Limb (tissue), 2 donors: ENCODE data around the gene TMEM247.

Experiments
- DNase-seq, 2 donors: peaks; one replicate each; pipeline ENCODE4 v3.0.0-alpha.2; 2016; ENCODE audit errors: extremely low spot score in 2 of 2

Gene TMEM247

DNA sequence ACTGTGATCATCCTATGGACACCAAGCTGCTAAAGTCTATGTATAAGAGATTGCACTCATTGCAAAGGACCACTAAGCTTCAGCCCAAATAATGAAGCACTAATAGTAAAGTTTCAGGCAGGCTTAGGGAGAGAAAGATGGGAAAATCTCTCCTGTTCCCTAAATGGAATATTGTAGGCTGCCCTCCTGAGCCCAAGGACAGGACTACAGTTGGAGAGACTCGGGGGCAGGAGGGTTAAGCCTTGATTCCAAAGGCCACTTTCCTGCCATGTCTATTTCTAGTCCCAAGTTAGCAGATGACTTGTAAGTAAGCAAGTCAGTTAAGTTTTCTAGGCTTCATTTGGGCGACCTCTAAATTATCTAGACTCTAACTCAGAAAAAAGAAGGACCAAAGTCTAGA is 9.0 kb downstream of the TMEM247 start:
- no peak for DNase-seq

DNA sequence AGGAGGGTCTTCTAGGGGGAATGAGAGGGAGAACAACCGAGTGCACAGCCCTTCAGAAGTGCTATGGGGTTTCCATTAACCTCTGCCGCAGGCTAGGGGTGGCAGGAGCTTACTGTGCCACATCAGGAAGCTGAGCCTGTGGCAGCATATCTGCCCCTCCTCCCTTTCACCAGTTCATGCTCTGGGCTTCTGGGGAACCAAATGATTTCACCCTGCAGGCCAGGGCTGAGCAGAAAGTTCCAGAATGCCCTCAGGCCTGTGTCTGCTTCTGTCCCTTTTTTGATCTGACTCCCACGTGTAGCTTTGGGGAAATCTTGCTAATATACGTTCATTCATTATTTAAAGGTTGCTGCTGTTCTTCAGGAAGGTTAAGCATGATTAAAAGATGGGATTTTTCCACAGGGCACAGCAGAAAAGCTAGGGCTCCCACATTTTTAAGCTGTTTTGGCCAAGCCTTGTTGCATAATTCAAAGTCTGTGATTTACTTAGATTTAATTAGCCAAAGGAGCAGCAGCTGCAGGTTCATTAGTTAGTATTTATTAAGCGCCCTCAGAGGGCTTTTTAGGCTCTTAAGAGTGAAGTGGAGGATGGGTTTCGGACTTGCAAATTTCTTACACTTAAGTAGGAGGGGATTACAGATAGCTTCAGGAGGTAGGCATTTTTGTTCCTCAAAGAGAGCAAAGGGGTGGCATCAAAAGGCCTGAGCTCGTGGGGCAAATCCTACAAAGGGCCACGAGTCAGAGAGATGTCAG is 10.2 kb downstream of the TMEM247 start:
- DNase-seq: no peak

DNA sequence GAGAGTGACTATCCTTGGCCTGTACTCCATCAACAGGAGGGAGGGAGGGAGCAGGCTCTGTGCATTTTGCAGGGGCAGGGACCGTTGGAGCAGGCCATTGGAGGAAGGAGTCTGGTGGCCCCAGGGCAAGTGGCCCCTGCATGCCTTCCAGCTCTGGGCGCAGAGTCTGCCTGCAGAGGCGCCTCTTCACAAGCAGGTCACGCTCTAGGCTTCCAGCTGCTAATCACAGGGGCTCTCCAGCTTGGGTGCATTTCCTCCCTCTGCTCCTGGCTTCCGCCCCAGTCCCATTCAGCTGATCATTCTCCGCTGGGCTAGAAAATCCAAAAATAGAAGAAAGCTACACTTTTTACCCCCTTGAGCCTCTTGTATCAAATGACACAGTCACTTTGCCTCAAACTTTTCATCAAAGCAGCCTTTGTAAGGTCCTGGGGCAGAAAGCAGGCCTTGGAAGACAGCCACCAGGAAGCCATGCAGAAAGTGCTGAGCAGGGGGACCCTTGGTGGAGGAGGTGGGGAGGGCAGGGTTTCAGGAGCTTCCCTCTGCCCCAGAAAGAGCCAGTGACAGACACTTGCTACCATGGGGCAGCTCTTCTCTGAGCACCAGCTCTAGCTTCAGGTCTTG is 11.3 kb downstream of the TMEM247 start:
- DNase-seq: peak; percentile 51 to 57

DNA sequence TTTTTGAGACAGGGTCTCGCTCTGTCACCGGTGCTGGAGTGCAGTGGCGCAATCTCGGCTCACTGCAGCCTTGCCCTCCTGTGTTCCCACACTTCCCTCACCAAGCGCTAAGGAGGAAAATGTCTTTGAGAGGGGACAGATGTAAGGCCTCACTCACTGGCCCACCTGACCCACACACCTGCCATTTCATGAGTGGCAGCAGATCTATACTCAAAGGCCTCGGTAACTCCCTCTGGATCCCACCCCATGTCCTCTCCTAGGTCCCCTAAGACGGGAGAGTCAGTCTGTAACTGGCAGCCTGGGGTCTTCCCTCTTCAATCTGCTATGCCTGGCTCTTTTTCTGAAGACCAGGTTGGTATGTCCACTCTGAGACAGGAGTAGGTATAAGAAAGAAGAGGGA is 12.9 kb downstream of the TMEM247 start:
- no peak for DNase-seq

DNA sequence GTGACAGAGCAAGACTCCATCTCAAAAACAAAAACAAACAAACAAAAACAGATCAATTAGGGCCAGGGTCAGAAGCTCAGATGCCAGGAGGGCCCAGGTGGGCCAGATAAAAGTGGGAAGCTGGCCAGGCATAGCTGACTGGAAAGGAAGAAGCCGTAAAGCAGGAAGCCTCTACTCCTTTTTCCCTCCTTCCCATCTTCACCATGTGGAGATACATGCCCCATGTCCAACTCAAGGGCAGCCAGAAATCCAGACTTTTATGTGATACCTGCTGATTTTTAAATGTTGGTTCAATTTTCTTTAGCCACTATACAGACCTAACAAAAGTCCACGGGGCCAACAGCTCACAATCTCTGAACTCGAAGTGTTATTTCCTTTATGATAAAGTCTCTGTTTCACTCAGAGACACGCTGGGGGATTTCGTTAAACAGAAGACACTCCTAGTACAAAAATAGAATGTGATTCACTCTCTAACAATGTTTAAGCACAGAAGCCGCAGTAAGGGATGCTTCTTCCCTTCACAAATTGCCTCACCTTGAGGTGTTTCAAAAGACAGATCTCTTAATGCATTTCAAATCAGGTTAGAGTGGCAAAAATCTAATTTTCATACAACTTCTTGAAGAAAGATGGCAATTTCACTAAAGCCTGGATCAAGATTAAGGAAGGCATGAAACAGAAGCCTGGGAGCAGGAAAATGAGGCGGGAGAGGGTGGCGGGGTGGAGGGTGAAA is 14.0 kb downstream of the TMEM247 start:
- no peak for DNase-seq

DNA sequence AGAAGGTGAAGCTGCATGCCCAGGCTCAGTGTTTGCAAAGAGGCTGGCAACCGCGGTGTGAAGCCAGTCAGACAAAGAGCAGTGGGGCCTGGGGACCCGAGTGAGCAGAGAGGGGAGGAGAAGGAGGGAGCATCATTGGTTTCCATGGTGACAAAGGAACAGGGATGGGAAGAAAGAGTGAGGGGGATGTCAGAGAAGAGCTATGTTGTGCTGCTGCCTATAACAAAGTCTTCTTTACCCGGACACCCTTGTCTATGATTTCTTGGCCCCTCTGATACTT is 14.5 kb downstream of the TMEM247 start:
- DNase-seq: peak in 1 of 2 donors; percentile 58

DNA sequence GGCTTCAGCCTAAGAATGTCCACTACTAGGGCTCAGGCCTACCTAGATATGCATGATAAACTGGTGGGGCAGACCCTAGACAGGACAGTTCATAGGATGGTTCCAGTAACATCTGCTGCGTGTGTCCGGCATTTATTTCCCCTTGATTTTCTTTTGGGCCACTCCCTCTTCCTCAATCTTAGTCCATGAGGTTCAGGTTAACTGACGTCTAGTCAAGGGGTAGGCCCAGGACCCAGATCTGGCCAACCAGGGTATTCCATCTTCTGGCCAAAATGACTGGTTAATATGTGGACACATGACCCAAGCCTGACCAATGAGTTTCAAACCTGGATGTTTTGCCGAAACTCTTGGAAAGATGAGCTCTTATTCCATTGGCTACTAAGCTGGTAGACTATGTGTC is 15.2 kb downstream of the TMEM247 start:
- DNase-seq: no peak

DNA sequence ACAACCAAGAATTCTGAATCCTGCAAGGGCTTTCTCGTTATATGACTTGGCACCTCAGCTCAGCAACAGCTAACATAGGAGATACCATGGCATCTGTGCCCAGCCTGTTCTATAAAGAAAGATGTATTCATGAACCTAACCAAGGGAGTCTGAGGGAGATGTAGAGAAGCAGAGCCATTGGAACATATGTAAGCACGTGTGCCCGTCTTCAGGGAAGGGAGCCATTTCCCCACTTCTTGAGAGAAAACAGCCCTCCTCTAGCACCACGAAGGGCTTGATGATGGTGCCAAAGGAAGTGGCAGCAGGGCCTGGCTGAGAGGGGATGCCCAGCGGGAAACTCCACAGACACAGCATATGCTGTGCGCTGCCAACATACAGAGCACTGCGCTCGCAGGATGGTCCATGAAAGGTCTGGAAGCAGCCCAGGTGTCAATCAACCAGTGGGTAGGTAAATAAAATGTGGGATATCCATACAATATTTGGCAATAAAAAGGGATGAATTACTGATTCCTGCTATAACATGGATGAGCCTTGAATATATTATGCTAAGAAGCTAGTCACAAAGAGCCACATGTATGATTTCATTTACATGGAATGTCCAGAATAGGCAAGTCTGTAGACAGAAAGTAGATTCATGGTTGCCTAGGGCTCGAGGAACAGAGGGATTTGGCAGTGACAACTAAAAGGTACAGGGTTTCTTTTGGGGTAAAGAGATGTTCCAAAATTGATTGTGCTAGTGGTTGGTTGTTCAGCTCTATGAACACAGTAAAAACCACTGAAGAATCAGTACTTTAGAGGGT is 16.1 kb downstream of the TMEM247 start:
- no peak for DNase-seq

DNA sequence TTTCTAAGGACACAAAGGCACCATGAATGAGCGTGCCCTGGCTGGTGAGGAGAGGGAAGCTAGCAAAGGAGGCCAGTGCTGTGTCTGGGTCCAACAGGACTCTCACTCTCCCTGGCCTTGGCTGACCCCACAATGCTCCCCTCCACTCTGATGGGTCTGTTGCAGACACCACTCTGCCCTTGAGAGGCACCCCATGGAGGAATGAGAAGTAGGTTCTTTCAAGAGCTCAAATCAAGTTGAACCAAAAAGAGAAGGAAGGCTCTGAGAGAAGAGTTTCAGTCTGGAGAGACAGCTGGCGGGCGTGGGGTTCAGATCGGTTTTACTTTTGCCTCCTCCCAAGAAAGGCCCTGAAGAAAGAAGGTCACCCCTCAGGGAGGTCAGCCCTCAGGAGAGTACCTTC is 18.4 kb downstream of the TMEM247 start:
- no peak for DNase-seq

DNA sequence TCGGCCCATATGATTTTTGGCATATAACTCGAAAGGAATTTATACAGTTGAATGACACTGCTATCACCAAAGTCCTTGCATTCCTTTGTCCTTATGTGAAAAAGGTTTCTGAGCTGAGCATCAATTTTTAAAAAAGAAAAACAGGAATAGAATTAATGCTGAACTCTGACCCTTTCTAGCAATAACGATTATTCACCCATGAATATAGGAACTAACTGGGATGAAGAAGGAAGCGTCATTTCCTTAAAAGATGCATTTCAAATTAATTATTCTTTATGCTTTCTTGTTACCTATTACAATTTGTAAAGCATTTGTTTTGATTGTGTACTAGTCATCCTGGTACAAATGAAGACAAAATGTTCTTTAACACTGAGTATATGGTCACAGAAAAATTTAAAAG is 19.3 kb downstream of the TMEM247 start:
- DNase-seq: no peak

DNA sequence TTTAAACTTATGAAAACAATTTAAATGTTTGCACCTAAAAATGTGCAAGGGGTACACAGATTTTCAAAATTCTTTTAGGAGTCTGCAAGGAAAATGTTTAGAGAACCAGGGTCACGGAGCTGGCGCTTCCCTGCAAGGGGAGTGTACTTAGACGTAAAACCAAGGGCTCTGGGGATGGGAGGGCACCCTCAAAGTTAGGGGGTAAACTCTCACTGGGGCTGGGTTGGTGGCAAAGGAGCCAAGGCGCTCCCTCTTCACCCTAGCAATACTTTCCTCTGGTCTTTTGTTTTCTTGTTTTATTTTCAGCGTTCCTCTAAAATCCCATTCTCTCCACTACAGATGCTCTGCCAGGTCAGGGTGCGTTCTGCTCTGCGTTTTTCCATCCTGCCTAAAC is 20.0 kb downstream of the TMEM247 start:
- DNase-seq: no peak

DNA sequence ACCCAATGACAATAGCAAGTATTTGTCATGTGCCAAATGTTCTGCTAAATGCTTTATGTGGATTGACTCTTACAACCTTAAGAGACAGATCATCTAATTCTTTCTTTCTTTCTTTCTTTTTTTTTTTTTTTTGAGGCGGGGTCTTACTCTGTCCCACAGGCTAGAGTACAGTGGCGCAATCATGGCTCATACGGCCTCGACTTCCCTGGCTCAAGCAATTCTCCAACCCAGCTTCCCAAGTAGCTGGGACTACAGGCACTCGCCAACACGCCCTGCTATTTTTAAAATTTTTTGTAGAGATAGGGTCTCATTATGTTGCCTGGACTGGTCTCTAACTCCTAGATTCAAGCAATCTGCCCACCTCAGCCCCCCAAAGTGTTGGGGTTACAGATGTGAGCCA is 21.4 kb downstream of the TMEM247 start:
- DNase-seq: no peak

DNA sequence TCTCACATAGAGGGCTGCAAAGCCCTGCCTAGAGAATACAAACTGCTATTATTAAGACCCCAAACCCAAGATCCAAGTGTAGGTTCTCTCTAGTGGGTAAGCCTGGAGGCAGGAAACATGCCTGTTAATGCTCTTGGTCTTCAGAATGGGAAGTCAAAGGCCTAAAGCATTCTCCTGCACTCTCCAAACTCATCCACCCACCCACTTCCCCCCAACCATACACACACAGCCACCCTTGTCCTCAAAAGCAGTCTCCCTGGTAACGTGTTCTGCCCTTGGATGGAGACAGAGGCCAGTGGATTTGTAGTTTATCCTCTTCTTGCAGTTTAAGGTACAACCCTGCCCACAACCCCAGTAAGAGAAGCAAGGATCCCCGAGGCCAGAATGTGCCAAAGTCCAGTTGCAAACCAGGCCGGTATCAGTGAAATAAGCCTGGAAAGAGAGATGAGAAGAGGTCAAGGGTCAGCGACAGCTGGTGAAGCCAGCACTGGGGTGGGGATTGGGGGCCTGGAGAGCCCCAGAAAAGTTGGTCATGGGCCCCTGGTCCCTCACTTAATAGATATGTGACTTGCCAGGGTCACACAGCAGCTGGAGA is 23.0 kb downstream of the TMEM247 start:
- DNase-seq: no peak

DNA sequence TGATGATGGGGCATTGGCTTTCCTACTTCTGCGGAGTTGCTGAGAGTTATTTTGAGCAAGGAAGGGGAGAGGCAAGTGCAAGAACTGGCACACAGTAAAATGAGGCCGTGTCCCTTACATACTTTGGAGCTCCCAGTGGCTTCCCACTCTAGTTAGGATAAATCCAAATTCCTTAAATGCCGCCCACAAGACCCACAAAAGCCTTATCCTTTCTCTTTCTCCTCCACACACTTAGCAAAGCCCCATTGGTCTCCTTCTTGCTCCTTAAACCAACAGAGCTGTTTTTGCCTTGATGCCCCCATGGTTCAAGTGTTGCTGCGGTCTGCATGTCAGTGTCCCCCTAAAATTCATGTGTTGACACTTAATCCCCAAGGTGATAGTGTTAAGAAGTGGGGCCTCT is 24.3 kb downstream of the TMEM247 start:
- no peak for DNase-seq

DNA sequence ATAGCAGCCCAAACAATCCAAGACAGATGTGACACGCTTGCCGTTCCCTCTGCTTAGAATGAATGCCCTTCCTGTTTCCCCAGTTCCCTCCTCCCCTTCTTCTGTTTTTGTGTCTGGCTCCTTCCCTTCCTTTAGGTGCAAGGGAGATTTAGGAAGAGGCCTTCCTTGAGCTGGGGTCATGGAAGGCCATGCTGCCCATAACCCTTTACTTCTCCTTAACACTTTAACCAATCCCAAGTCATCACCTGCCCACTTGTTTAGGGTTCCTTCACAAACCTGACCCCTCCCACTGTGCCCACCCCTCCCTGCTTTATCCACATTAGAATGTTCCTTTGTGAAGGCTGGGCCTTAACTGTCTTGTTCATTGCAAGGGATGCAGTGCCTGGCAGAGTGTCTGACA is 24.9 kb downstream of the TMEM247 start:
- DNase-seq: no peak

DNA sequence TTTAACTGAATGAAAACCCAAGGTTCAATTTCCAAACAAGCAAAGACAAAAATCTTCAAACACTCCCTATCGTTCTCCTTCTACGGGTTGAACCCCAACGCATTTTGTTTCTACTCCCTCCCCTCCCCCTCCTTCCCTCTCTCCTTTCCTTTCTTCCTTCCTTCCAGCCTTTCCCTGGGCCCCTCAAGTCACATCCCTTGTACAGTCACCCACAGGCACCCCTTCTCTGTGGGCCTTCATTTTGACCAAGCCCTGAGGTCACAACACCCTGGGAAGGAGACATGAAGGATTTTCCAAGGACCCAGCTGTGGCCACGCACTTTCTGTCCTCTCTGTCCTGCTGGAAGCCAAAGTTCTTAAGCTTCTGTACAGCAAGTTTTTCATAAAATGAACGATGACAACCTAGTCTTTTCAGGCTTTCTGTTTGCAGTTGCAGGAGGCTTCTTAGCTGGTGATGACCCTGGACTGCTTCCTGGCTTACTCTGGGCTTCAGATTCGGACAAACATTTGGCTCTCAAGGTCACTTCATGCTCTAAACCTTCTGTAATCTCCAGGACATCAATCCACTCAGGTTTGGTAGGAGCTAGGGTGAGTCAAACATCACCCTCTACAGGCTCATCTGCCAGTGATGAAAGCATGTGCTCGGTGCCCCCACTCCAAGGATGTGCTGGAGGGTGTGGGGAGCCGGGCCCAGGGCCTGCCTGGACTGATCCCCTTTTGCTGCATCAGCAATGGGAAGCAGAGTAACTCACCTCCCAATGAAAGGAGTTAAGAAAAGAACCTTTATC is 25.5 kb downstream of the TMEM247 start:
- DNase-seq: no peak

DNA sequence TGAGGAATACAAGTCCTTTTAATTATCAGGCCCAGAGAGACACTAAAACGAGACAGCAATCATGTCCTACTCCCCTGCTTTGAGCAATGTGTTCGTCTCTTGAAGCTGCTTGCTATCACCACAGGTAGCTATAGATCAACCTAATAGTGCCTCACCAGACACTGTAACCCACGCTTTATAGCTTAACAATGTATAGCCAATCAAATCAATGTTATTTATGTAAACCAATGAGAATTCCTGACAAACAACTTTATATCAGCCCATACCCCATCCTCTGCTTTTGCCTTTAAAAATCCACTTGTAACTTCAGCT is 26.1 kb downstream of the TMEM247 start:
- DNase-seq: no peak

DNA sequence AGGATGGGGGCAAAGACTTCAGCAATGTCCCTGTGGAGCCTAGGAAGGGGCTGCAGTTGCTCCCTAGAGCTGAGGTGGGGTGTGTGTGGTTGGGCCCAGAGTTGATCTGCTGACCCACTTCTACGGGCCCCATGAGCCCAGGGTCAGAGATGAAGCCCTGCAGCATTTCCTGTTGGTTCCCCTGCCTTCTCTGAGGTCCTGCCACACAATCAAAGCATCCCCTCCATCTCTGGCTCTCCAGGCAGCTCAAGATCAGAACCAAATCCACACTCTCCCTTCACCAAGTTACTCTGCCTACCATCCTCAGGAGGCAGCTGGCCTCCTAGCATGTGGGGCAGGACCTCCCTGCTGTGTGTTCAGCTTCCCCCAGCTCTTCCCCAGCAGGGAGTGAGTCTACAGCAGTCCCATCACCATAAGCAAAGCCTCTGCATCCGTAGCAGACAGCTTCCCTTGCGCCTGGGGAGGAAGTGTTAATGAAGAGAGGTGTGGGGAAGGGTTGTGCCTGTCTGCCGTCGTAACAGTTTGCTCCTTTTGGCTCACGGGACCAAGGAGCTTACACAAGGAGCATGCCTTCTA is 26.9 kb downstream of the TMEM247 start:
- DNase-seq: no peak

DNA sequence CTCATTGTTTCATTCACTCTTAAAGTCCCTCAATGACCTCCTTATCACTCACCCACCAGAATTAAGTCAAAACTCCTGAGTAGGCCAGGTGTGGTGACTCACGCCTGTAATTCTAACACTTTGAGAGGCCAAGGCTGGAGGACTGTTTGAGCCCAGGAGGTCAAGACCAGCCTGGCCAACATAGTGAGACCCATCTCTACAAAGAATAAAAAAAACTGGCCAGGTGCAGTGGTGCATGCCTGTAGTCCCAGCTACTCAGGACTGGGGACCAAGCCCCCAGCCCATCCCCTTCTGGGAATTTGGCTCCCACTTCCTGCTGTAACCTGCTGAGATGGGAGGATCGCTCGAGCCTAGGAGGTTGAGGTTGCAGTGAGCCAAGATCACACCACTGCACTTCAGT is 28.9 kb downstream of the TMEM247 start:
- no peak for DNase-seq

DNA sequence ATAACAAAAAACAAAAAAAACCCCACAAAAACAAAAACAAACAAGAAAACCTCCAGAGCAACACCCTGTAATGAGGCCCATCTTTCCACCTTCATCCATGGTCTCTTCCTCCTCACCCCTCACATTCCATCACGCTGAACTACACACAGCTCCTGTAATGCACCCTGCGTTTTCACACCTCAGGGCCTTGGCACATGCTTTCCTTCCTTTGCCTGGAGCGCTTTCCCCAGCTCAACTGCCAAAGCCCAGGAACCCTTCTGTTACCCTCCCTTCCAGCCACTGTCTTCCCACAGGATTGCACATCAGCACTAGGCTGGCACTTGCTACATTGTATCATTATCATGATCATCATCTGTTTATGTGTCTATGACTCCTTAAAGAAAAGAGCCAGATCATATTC is 29.4 kb downstream of the TMEM247 start:
- DNase-seq: no peak

DNA sequence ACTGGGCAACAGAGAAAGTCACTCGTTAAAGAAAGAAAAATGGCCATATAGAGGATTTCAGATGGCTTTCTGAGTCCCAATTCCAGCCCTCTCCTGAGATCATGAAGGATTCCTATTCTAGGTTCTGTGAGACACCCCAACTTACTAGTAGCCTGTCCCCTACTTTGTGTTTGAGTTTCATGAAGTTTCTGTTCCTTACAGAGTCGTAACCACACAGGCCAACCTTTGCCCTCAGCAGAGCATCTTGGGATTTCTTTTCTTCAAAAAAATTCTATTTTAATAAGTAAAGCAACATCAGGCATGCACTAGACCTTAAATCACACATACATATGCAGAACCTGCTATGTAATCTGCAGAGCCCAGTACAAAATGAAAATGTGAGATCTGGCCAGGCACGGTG is 30.4 kb downstream of the TMEM247 start:
- DNase-seq: no peak
